HEK293T (cell line): ENCODE data around the gene TNPO2.

Experiments used
- ARNT ChIP-seq: fragments of 450-650 bp; IDR thresholded peaks from 2 replicates; pipeline ENCODE4 v1.6.1; 2017; ENCODE audit warnings: mild to moderate bottlenecking
- BHLHE40 ChIP-seq: fragments of 450-650 bp; IDR thresholded peaks from 2 replicates; pipeline ENCODE4 v1.6.1; 2016; ENCODE audit warnings: mild to moderate bottlenecking, moderate library complexity, borderline replicate concordance
- ELF4 ChIP-seq: fragments of 450-650 bp; IDR thresholded peaks from 2 replicates; pipeline ENCODE4 v1.6.1; 2017; ENCODE audit warnings: antibody characterized with exemption
- FOXA1 ChIP-seq: fragments of 450-650 bp; IDR thresholded peaks from 2 replicates; pipeline ENCODE4 v1.6.1; 2016; ENCODE audit warnings: mild to moderate bottlenecking
- FOXK2 ChIP-seq: fragments of 450-650 bp; IDR thresholded peaks from 2 replicates; pipeline ENCODE4 v1.6.1; 2016; ENCODE audit warnings: mild to moderate bottlenecking
- FOXM1 ChIP-seq: fragments of 450-650 bp; IDR thresholded peaks from 2 replicates; pipeline ENCODE4 v1.6.1; 2017; ENCODE audit warnings: mild to moderate bottlenecking, borderline replicate concordance
- HDGF ChIP-seq: fragments of 450-650 bp; IDR thresholded peaks from 2 replicates; pipeline ENCODE4 v1.6.1; 2017; ENCODE audit warnings: antibody characterized with exemption, borderline replicate concordance
- L3MBTL2 ChIP-seq: fragments of 450-650 bp; conservative IDR thresholded peaks from 2 replicates; pipeline ENCODE4 v1.6.1; 2016; ENCODE audit warnings: mild to moderate bottlenecking
- PKNOX1 ChIP-seq: fragments of 450-650 bp; IDR thresholded peaks from 2 replicates; pipeline ENCODE4 v1.6.1; 2016
- SP1 ChIP-seq: fragments of 450-650 bp; IDR thresholded peaks from 2 replicates; pipeline ENCODE4 v1.6.1; 2017
- SUZ12 ChIP-seq: fragments of 450-650 bp; IDR thresholded peaks from 2 replicates; pipeline ENCODE4 v1.6.1; 2016; ENCODE audit warnings: mild to moderate bottlenecking
- TARDBP ChIP-seq: fragments of 450-650 bp; IDR thresholded peaks from 2 replicates; pipeline ENCODE4 v1.6.1; 2016
- ZNF384 ChIP-seq: fragments of 450-650 bp; IDR thresholded peaks from 2 replicates; pipeline ENCODE4 v1.6.1; 2016

- TF ChIP-seq FOXM1 (no peak), TARDBP (no peak), SP1 (no peak), ARNT (no peak), PKNOX1 (no peak), BHLHE40 (no peak), FOXA1 (no peak), FOXK2 (no peak), ZNF384 (no peak), L3MBTL2 (no peak), HDGF (no peak), SUZ12 (no peak), ELF4 (no peak)
Observed at GRCh38 chr19:12689012-12689411, 34.7 kb downstream of the TNPO2 start.
